ENCODE results near the gene THSD7B.
A peak's percentile ranks its signal among the peaks of the same experiment; 100 is the strongest.
"Not testable (repeated sequence)": the region's sequence is repeated elsewhere in the genome, so short reads cannot be mapped to it uniquely, and the experiment has no call there.

Gene THSD7B, protein sequence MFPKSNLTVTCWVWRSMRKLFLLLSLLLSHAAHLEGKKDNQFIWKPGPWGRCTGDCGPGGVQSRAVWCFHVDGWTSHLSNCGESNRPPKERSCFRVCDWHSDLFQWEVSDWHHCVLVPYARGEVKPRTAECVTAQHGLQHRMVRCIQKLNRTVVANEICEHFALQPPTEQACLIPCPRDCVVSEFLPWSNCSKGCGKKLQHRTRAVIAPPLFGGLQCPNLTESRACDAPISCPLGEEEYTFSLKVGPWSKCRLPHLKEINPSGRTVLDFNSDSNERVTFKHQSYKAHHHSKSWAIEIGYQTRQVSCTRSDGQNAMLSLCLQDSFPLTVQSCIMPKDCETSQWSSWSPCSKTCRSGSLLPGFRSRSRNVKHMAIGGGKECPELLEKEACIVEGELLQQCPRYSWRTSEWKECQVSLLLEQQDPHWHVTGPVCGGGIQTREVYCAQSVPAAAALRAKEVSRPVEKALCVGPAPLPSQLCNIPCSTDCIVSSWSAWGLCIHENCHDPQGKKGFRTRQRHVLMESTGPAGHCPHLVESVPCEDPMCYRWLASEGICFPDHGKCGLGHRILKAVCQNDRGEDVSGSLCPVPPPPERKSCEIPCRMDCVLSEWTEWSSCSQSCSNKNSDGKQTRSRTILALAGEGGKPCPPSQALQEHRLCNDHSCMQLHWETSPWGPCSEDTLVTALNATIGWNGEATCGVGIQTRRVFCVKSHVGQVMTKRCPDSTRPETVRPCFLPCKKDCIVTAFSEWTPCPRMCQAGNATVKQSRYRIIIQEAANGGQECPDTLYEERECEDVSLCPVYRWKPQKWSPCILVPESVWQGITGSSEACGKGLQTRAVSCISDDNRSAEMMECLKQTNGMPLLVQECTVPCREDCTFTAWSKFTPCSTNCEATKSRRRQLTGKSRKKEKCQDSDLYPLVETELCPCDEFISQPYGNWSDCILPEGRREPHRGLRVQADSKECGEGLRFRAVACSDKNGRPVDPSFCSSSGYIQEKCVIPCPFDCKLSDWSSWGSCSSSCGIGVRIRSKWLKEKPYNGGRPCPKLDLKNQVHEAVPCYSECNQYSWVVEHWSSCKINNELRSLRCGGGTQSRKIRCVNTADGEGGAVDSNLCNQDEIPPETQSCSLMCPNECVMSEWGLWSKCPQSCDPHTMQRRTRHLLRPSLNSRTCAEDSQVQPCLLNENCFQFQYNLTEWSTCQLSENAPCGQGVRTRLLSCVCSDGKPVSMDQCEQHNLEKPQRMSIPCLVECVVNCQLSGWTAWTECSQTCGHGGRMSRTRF (N-terminal part only)

DNA sequence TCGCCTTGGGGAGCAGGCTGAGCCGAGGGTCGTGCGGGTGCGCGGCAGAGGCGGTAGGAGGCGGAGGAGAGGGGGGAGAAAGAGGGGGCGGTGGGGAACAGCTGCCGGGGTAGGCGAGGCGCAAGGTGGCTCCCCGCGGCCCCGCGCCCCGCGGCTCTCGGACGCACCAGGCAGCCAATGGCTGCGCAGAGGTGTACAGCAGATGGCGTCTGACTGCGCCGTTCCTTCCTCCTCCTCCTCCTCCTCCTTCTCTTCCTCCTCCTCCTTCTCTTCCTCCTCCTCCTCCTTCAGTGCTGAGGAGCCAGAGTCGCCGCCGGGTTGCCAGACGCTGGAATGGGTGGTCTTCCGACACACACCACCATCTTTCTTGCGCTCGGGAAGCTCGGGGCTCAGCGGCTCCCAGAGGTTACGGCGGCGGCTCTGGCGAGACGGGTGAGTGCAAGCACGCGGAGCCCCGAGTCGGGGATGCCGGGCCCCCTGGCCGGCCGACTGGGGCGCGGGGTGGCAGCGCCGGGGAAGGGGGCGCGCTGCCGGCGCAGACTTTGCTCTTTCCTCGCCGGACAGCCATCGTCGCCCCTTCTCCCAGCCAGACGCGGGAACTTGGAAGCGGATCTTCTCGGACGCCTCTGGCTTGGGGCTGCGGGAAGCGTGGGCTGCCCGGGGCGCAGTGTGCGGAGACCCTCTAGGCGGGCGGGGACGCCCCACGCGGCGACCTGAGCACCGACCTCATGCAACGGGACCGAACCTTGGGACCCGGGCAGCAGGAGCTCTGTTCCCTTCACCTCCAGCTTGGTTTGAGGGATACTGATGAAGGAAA is at the start of gene THSD7B:
THSD7B (plus strand) TSS at position 290 of the 817 bp plus-strand sequence. CDS start 116,634 bp downstream, outside the sequence.
- Mint-ChIP-seq H3K36me3 (no peaks in the 10 kb centered on the region), H3K4me1 (peaks cover 6% of the 10 kb centered on the region), H3K9me3 (no peaks in the 10 kb centered on the region), H3K4me3 (no peak within 1 kb of the TSS), H3K27ac (no peak within 1 kb of the TSS)
- DNase-seq (ENCODE audit: low spot score in 2 of 2) (no peak), ATAC-seq (no peak)

DNA sequence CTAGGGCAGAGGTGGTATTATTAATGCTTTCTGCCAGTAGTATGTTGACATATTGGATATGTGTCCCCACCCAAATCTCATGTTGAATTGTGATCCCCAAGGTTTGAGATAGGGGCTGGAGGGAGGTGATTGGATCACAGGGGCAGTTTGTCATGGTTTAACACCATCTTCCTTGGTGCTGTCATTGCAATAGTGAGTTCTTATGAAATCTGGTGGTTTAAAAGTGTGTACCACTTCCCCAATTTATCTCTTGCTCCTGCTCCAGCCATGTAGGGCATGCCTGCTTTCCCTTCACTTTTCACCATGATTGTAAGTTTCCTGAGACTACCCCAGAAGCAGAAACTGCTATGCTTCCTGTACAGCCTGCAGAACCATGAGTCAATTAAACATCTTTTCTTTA is 47.1 kb upstream of the THSD7B start:
- no peak for DNase-seq (ENCODE audit: low spot score in 2 of 2)
- no peaks in the 10 kb centered on the region for H3K9me3 Mint-ChIP-seq
- no peak for ATAC-seq
- no peak overlapping the region for H3K4me3 Mint-ChIP-seq
- no peaks in the 10 kb centered on the region for H3K36me3 Mint-ChIP-seq
- no peak overlapping the region for H3K27ac Mint-ChIP-seq
- H3K4me1 Mint-ChIP-seq, result no peaks in the 10 kb centered on the region

DNA sequence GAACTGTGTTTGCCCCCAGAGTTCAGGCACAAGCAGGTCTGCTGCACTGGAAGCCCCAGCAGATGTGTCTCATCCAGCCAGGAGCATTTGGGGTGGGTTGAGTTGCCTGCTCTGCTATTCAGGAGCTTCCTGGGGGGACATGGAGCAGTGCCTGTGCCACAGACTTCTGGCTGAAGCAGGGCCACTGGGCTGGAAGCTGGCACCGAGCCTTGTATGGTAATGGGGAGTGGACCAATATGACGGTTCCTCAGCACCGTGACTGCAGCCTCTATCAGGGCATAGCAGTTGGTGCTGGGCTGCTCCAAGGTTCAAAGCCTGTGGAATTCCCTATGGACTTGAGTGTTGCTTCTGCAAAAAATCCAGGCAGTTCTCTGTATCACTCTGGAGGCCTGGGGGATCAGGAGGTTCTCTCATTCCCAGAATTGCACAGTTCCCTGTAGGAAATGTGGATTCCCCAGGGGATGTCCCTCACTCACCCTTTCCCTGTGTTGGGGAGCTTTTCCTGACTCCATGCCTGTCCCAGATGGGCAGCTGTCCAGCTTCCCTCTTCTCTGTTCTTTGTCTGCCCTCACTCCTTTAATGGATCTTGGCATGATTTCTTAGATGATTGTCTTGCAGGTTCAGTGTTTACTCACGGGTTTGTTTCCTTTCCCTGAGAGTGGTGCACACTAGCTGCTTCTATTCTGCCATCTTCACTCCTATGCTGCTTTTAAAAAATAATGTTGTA is 37.2 kb upstream of the THSD7B start:
- DNase-seq (ENCODE audit: low spot score in 2 of 2) (no peak), ATAC-seq (peak; percentile 31)
- no peak overlapping the region for H3K4me3 Mint-ChIP-seq
- no peak overlapping the region for H3K27ac Mint-ChIP-seq
- no peaks in the 10 kb centered on the region for H3K36me3 Mint-ChIP-seq
- no peaks in the 10 kb centered on the region for H3K9me3 Mint-ChIP-seq
- no peaks in the 10 kb centered on the region for H3K4me1 Mint-ChIP-seq

DNA sequence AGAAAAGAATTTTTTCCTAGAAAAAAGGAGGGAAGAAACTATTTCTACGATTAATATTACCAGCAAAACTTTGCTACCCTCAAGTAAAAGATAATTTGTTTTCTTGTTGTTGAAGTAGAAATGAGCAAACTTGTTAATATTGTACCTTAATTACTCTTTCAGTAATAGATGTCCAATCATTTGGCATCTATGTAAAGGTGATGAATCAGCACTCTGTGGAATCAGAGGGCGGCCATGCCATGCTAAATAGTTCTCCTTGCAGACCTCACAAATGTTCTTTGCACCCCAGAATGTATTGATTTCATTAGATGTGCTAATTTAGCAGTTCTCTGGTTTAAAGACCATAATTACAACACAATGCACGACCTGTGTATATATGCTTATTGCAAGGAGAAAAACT is 29.1 kb upstream of the THSD7B start:
- ATAC-seq (no peak), DNase-seq (ENCODE audit: low spot score in 2 of 2) (no peak)
- Mint-ChIP-seq H3K4me3 (no peak overlapping the region), H3K36me3 (no peaks in the 10 kb centered on the region), H3K4me1 (no peaks in the 10 kb centered on the region), H3K9me3 (no peaks in the 10 kb centered on the region), H3K27ac (no peak overlapping the region)

DNA sequence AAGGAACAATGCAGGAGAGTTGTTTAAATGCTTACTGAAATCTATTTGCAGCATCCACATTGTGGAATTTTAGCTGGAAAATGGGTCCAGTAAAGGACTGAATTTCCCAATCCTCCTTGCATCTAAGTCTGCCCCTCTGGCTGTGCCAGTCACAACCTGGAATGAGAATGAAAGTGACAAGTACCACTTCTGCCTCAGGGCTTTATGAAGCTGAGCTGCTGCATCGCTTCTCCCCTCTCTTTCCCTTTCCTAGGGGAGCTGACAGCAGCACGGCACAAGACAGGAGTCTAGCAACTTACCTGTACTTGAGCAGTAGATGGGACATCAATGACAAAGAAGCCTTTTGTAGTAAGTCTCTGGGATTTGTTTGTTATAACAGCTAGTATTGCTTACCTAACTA is 27.3 kb upstream of the THSD7B start:
- ATAC-seq, result no peak
- H3K4me1 Mint-ChIP-seq, result no peaks in the 10 kb centered on the region

DNA sequence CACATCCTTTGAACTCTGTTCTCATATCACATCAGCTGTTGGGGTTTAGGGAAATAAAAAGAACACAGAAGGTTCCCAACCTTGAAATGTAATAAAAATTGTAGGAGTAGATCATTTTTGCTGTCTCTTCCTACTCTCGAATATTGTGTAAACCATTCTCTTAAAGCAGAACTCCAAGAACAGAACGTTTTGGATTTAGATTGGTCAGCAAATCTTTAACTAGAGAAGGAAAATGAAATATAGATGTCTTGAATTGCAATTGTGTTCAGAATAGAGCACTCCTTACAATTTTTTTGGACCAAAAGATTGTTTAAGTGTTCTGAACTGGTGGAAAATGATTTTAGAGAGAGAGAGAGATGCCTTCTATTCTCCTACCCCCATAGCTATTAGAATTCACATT is 23.9 kb upstream of the THSD7B start:
- ATAC-seq (no peak), DNase-seq (ENCODE audit: low spot score in 2 of 2) (no peak)
- Mint-ChIP-seq H3K4me3 (no peak overlapping the region), H3K27ac (no peak overlapping the region), H3K4me1 (no peaks in the 10 kb centered on the region), H3K9me3 (no peaks in the 10 kb centered on the region), H3K36me3 (no peaks in the 10 kb centered on the region)

More for the DNA sequence above, 27.3 kb upstream of the THSD7B start:
- no peaks in the 10 kb centered on the region for H3K36me3 Mint-ChIP-seq
- no peak for DNase-seq (ENCODE audit: low spot score in 2 of 2)
- H3K9me3 Mint-ChIP-seq, result no peaks in the 10 kb centered on the region
- H3K4me3 Mint-ChIP-seq, result no peak overlapping the region
- H3K27ac Mint-ChIP-seq, result no peak overlapping the region

DNA sequence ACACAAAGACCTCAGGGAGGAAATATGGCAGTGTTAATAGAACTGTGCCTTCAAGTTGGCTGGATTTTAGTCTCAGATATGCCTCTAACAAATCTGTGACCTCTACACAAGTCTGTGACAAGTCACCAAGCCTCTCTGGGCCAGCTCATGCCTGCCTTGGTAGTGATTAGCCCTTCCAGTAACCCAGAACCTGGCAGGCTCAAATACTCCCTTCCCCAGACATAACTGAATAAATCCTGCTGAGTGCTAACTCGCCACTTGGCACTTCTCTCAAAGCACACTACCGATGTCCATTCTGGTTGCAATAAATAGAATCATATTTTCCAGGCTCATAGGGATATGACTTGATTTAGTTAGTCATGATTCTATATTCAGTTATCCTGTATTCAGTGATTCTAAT is 15.3 kb upstream of the THSD7B start:
- H3K36me3 Mint-ChIP-seq, result no peaks in the 10 kb centered on the region
- DNase-seq (ENCODE audit: low spot score in 2 of 2) (no peak), ATAC-seq (no peak)
- H3K9me3 Mint-ChIP-seq, result peaks cover 3% of the 10 kb centered on the region
- no peak overlapping the region for H3K27ac Mint-ChIP-seq
- no peaks in the 10 kb centered on the region for H3K4me1 Mint-ChIP-seq
- no peak overlapping the region for H3K4me3 Mint-ChIP-seq

DNA sequence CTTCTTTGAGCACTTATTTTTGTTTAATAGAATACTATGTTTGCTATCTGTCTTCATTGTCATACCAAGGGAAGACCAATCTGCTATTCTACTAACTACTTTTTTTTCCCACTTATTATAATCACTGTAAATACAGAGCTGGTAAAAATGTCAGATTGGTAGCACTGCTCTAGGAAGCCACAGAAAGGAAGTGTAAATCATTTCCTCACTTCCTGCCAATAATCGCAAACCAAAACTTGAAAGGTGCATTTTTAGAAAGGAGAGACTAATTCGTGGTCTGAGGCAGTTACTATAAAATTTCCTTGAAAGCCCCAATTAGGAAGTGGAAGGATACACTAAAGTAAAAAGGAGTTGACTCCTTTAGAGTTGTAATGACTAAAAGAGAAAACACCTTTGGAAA is 13.9 kb upstream of the THSD7B start:
- no peaks in the 10 kb centered on the region for H3K4me1 Mint-ChIP-seq
- DNase-seq (ENCODE audit: low spot score in 2 of 2), result no peak
- no peak overlapping the region for H3K27ac Mint-ChIP-seq
- H3K36me3 Mint-ChIP-seq, result no peaks in the 10 kb centered on the region
- no peak overlapping the region for H3K4me3 Mint-ChIP-seq
- H3K9me3 Mint-ChIP-seq, result peaks cover 5% of the 10 kb centered on the region
- ATAC-seq, result no peak

DNA sequence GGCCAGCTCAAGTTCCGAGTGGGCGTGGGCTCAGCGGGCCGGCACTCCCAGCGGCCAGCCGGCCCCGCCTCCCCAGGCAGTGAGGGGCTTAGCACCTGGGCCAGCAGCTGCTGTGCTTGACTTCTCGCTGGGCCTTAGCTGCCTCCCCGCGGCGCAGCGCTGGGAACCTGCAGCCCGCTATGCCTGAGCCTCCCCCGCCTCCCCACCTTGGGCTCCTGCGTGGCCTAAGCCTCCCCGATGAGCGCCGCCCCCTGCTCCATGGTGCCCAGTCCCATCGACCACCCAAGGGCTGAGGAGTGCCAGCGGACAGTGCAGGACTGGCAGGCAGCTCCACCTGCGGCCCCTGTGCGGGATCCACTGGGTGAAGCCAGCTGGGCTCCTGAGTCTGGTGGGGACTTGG is 6.8 kb upstream of the THSD7B start:
- H3K27ac Mint-ChIP-seq; DNase-seq (ENCODE audit: low spot score in 2 of 2); H3K36me3 Mint-ChIP-seq; ATAC-seq; H3K9me3 Mint-ChIP-seq; H3K4me1 Mint-ChIP-seq; H3K4me3 Mint-ChIP-seq: not testable (repeated sequence)

DNA sequence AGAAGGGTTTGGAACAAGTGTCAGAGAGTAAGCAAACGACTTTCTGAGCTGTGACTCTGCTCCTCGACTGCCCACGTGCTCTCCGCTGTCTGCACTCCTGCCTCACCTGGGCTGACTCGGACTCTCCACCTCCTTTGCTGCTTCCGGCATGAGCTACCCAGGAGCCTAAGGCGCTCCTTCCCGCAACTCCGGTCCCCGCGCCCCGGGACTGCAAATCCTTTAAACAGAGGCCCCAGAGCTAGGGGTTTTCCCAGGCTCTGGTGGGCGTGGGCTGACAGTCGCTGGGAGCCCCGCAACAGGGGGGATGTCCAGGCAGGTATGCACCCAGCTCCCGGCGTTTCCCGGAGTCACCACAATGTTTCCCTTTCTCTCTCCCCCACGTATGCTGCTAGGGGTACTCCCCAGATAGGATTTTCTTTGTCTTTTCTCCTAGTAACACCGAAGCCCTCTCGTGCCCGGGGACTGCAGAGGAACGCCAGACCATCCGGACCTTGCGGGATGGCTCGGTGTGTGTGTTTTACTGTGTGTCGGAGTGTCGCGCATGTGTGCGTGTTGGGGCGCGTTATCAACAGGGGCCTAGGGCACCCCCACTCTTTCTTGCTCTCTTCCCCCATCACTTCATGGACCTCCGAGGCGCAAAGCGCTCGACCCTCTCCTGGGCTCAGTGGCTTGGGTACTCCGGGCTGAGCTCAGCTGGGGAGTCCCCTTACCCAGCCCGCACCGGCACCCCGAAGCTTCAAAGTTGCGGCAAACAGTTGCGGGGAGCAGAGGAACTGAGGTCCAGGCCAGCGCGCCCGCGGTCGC is 691 bp upstream of the THSD7B start:
- DNase-seq (ENCODE audit: low spot score in 2 of 2) (no peak), ATAC-seq (no peak)
- Mint-ChIP-seq H3K9me3 (no peaks in the 10 kb centered on the region), H3K4me3 (no peak overlapping the region), H3K27ac (no peak overlapping the region), H3K4me1 (peaks cover 6% of the 10 kb centered on the region), H3K36me3 (no peaks in the 10 kb centered on the region)

DNA sequence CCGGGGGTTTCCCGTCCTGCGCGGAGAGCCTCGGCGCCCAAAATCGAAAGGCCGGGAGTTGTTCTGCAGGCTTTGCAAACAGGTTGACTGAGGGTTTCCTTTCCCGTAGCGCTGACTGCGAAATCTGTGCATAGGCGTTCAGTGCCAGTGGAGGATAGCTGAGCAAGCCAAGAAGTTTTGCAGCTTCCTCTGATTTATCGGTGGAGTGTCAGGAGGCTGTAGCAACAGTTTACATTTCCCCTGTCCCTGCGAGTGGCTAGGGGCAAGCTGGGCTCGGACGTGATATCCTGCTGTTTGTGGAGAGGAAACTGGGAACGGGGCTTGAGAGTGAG is 694 bp downstream of the THSD7B start:
- H3K27ac Mint-ChIP-seq, result no peak overlapping the region
- H3K9me3 Mint-ChIP-seq, result no peaks in the 10 kb centered on the region
- ATAC-seq (no peak), DNase-seq (ENCODE audit: low spot score in 2 of 2) (no peak)
- no peaks in the 10 kb centered on the region for H3K36me3 Mint-ChIP-seq
- H3K4me3 Mint-ChIP-seq, result no peak overlapping the region
- H3K4me1 Mint-ChIP-seq, result peaks cover 6% of the 10 kb centered on the region

DNA sequence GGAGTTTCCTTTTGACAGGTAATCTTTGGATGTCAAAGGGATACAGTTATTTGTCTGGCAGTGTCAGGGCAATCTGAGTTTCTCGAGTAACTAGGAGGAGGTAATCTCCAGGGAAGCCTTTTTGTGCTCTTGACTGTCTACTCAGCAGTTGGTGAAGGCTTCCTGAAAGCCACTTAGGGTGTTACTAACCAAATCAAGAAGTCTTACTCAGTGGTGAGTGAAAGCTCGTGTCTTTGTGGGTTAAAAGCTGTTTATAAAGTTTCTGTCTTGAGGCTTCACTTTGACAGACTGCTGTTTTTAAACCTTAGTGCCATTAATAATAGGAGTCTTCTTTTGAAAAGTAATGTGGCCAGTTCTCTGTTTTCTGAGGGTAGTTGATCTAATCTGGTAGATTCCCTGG is 1.7 kb downstream of the THSD7B start:
- peaks cover 6% of the 10 kb centered on the region for H3K4me1 Mint-ChIP-seq
- ATAC-seq (no peak), DNase-seq (ENCODE audit: low spot score in 2 of 2) (no peak)
- no peak overlapping the region for H3K27ac Mint-ChIP-seq
- peaks cover 3% of the 10 kb centered on the region for H3K9me3 Mint-ChIP-seq
- H3K36me3 Mint-ChIP-seq, result no peaks in the 10 kb centered on the region
- H3K4me3 Mint-ChIP-seq, result no peak overlapping the region

DNA sequence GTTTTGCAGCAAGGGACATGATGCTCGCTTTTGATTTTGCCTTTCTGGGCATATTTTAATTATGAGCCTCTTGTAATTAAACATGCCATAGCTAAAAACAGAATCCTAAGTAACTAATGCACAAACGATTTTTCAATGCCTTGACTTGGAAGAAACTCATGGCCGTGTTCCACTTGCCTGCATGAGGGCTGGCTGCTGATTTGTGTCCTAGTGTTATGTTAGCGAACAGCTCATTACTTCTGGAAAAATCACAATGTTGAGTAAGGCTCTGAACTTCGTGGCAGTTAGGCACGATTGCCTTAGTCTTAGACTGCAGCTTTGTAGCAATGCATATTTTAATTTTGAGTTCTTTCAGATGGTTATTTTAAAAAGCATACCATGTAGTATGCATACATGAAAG is 4.5 kb downstream of the THSD7B start:
- Mint-ChIP-seq H3K27ac (no peak overlapping the region), H3K4me1 (peaks cover under 1% of the 10 kb centered on the region), H3K9me3 (peaks cover 3% of the 10 kb centered on the region), H3K4me3 (no peak overlapping the region), H3K36me3 (no peaks in the 10 kb centered on the region)
- DNase-seq (ENCODE audit: low spot score in 2 of 2) (no peak), ATAC-seq (no peak)

DNA sequence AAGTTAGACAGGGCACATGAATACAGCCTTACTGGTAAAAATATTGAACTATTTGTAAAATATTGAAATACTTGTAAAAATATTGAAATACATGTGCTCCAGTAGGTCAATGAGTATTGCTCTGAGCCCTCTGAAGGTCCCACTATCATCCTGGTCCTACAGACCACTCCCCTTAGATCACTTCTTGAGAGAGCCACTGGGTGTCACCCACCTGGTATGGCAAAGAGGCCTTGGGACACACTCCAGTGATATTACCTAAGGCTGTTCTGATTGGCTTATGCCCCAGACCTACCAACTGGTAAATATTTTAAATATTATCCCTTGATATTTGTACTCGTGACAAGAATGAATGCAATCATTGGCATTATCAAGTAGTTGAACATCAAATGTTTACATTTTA is 5.0 kb downstream of the THSD7B start:
- peaks cover 3% of the 10 kb centered on the region for H3K9me3 Mint-ChIP-seq
- H3K27ac Mint-ChIP-seq, result no peak overlapping the region
- ATAC-seq (no peak), DNase-seq (ENCODE audit: low spot score in 2 of 2) (no peak)
- no peak overlapping the region for H3K4me3 Mint-ChIP-seq
- H3K36me3 Mint-ChIP-seq, result no peaks in the 10 kb centered on the region
- no peaks in the 10 kb centered on the region for H3K4me1 Mint-ChIP-seq

Measured in stimulated activated effector memory CD8-positive, alpha-beta T cell treated with anti-CD3 and anti-CD28 coated beads, Interleukin-12 subunit alpha, Interleukin-12 subunit beta, amount 100 ng/mL, for 72 hours (primary cell).